IMR-90 (cell line): ENCODE measurements around the gene ROCK2. TPM values are rescaled to one million over a fixed set of nuclear protein-coding genes. Genes with fewer than 3 reads are reported as not detected.

Experiments used
- ATAC-seq: fragments of 200-7000 bp; cut with Tn5 transposase; 2 replicates; pipeline ENCODE4 v1.9.1; 2020; ENCODE audit warnings: low read depth, mild to moderate bottlenecking, moderate library complexity
- BruUV-seq: library from RNA; stranded (reverse); fragments of 400-500 nt; replicated peaks from 2 replicates; lab custom pipeline; 2021; lab: Mats Ljungman, UMichigan
- CTCF ChIA-PET: fragments of 300-600 bp; formaldehyde crosslinking; extraction: SDS; loops from one replicate; lab custom pipeline; 2021; ENCODE audit warnings: antibody characterized with exemption; lab: Yijun Ruan, JAX
- POLR2A ChIA-PET: fragments of 300-600 bp; sonication (Branson Sonifier 250); formaldehyde crosslinking; loops from one replicate; lab custom pipeline; 2022; ENCODE audit warnings: antibody characterized with exemption; ENCODE audit not compliant: unreplicated experiment; lab: Charles Lee
- DNase-seq: peaks from one replicate; pipeline ENCODE4 v3.0.0; 2013
- H2AFZ ChIP-seq: replicated peaks from 2 replicates; pipeline ENCODE3; 2013; ENCODE audit warnings: low read length, mild to moderate bottlenecking; ENCODE audit not compliant: poor library complexity
- H2AK5ac ChIP-seq: 2 replicates; pipeline ENCODE4 v1.6.1; 2013; ENCODE audit warnings: low read depth, low read length, inconsistent platforms
- H2AK9ac ChIP-seq: replicated peaks from 2 replicates; pipeline ENCODE3; 2013; ENCODE audit warnings: mild to moderate bottlenecking, low read depth, low read length, moderate library complexity; ENCODE audit not compliant: poor library complexity
- H2BK120ac ChIP-seq: 2 replicates; pipeline ENCODE4 v1.6.1; 2013; ENCODE audit warnings: low read depth, low read length, inconsistent platforms
- H2BK15ac ChIP-seq: 3 replicates; pipeline ENCODE4 v1.6.1; 2013; ENCODE audit warnings: low read depth, low read length, inconsistent platforms
- H2BK20ac ChIP-seq: 2 replicates; pipeline ENCODE4 v1.6.1; 2013; ENCODE audit warnings: low read depth, mild to moderate bottlenecking, inconsistent platforms, low read length, moderate library complexity
- H2BK5ac ChIP-seq: 2 replicates; pipeline ENCODE4 v1.6.1; 2013; ENCODE audit warnings: mild to moderate bottlenecking, low read depth, low read length, inconsistent platforms; ENCODE audit not compliant: poor library complexity, severe bottlenecking
- H3K14ac ChIP-seq: replicated peaks from 2 replicates; pipeline ENCODE4 v1.6.1; 2013; ENCODE audit warnings: low read depth, low read length, inconsistent platforms
- H3K18ac ChIP-seq: 2 replicates; pipeline ENCODE4 v1.6.1; 2013; ENCODE audit warnings: low read depth, low read length, control low read depth
- H3K23ac ChIP-seq: 2 replicates; pipeline ENCODE4 v1.6.1; 2013; ENCODE audit warnings: low read depth, low read length, inconsistent platforms
- H3K27ac ChIP-seq: 2 replicates; pipeline ENCODE4 v1.5.1; 2013; ENCODE audit warnings: mild to moderate bottlenecking, control low read depth, low read length; ENCODE audit not compliant: insufficient read depth
- H3K27me3 ChIP-seq: 2 replicates; pipeline ENCODE4 v1.6.1; 2013; ENCODE audit warnings: low read length; ENCODE audit not compliant: control insufficient read depth, insufficient read depth
- H3K36me3 ChIP-seq: 2 replicates; pipeline ENCODE4 v1.6.1; 2013; ENCODE audit warnings: low read length, mixed read lengths; ENCODE audit not compliant: control insufficient read depth, insufficient read depth
- H3K4ac ChIP-seq: 2 replicates; pipeline ENCODE4 v1.6.1; 2013; ENCODE audit warnings: low read depth, low read length, inconsistent platforms
- H3K4me1 ChIP-seq: 2 replicates; pipeline ENCODE4 v1.6.1; 2013; ENCODE audit warnings: low read length, mixed read lengths; ENCODE audit not compliant: control insufficient read depth, insufficient read depth
- H3K4me2 ChIP-seq: 2 replicates; pipeline ENCODE4 v1.6.1; 2013; ENCODE audit warnings: low read depth, mild to moderate bottlenecking, control low read depth, low read length, moderate library complexity
- H3K4me3 ChIP-seq: 2 replicates; pipeline ENCODE4 v1.5.1; 2013; ENCODE audit warnings: low read depth, mild to moderate bottlenecking, control low read depth, low read length, moderate library complexity; ENCODE audit not compliant: insufficient read depth
- H3K56ac ChIP-seq: 2 replicates; pipeline ENCODE4 v1.6.1; 2013; ENCODE audit warnings: low read length, inconsistent platforms; ENCODE audit not compliant: insufficient read depth; ENCODE audit errors: extremely low read depth
- H3K79me1 ChIP-seq, 2 experiments: 2 replicates each; pipeline ENCODE4 v1.6.1; 2013; ENCODE audit warnings: low read length in 2 of 2, inconsistent platforms in 1 of 2, low read depth in 1 of 2
- H3K9ac ChIP-seq: 2 replicates; pipeline ENCODE4 v1.6.1; 2013; ENCODE audit warnings: low read depth, low read length, control low read depth
- H3K9me1 ChIP-seq: 2 replicates; pipeline ENCODE4 v1.6.1; 2013; ENCODE audit warnings: low read length, inconsistent platforms; ENCODE audit not compliant: insufficient read depth
- H3K9me3 ChIP-seq: 2 replicates; pipeline ENCODE4 v1.6.1; 2013; ENCODE audit warnings: low read length; ENCODE audit not compliant: control insufficient read depth, insufficient read depth
- H4K20me1 ChIP-seq: 2 replicates; pipeline ENCODE4 v1.6.1; 2013; ENCODE audit warnings: low read length, inconsistent platforms; ENCODE audit not compliant: insufficient read depth
- H4K5ac ChIP-seq: 2 replicates; pipeline ENCODE4 v1.6.1; 2013; ENCODE audit warnings: mild to moderate bottlenecking, low read depth, low read length, control low read depth
- H4K8ac ChIP-seq, 2 experiments: 2 replicates each; pipeline ENCODE4 v1.6.1; 2013; ENCODE audit warnings: low read depth in 2 of 2, low read length in 2 of 2, control low read depth in 1 of 2, inconsistent platforms in 1 of 2
- H4K91ac ChIP-seq: 2 replicates; pipeline ENCODE4 v1.6.1; 2013; ENCODE audit warnings: low read depth, low read length, inconsistent platforms; ENCODE audit not compliant: insufficient read depth
- BHLHE40 ChIP-seq: fragments of 150-350 bp; IDR thresholded peaks from 2 replicates; pipeline ENCODE4 v1.6.1; 2016; ENCODE audit warnings: mild to moderate bottlenecking, low read depth, low read length
- CEBPB ChIP-seq: IDR thresholded peaks from 2 replicates; pipeline ENCODE4 v1.6.1; 2012; ENCODE audit warnings: low read depth, low read length, improper control_type of control experiment
- CHD1 ChIP-seq: IDR thresholded peaks from 2 replicates; pipeline ENCODE4 v1.6.1; 2012; ENCODE audit warnings: low read depth, low read length, improper control_type of control experiment
- FOS ChIP-seq: fragments of 150-350 bp; IDR thresholded peaks from 2 replicates; pipeline ENCODE4 v1.6.1; 2016; ENCODE audit warnings: low read depth, low read length
- MAFK ChIP-seq: IDR thresholded peaks from 2 replicates; pipeline ENCODE4 v1.6.1; 2012; ENCODE audit warnings: low read depth, low read length, improper control_type of control experiment
- MAZ ChIP-seq: IDR thresholded peaks from 2 replicates; pipeline ENCODE4 v1.6.1; 2012; ENCODE audit warnings: low read depth, mild to moderate bottlenecking, low read length, improper control_type of control experiment, moderate library complexity, borderline replicate concordance
- MXI1 ChIP-seq: IDR thresholded peaks from 2 replicates; pipeline ENCODE4 v1.6.1; 2012; ENCODE audit warnings: low read depth, mild to moderate bottlenecking, low read length, moderate library complexity, borderline replicate concordance
- NFE2L2 ChIP-seq: fragments of 150-350 bp; IDR thresholded peaks from 2 replicates; pipeline ENCODE4 v1.6.1; 2016; ENCODE audit warnings: low read depth, mild to moderate bottlenecking, low read length
- POLR2A ChIP-seq: IDR thresholded peaks from 2 replicates; pipeline ENCODE4 v1.6.1; 2012; ENCODE audit warnings: mild to moderate bottlenecking, low read depth, low read length
- RAD21 ChIP-seq: IDR thresholded peaks from 2 replicates; pipeline ENCODE4 v1.6.1; 2012; ENCODE audit warnings: low read length, improper control_type of control experiment
- RCOR1 ChIP-seq: IDR thresholded peaks from 2 replicates; pipeline ENCODE4 v1.6.1; 2012; ENCODE audit warnings: mild to moderate bottlenecking, low read length, improper control_type of control experiment; ENCODE audit not compliant: insufficient replicate concordance
- RFX5 ChIP-seq: IDR thresholded peaks from 2 replicates; pipeline ENCODE4 v1.8.0; 2012; ENCODE audit warnings: low read depth, mild to moderate bottlenecking, low read length, moderate library complexity
- SMC3 ChIP-seq: fragments of 150-350 bp; IDR thresholded peaks from 2 replicates; pipeline ENCODE4 v1.6.1; 2016; ENCODE audit warnings: low read depth, mild to moderate bottlenecking, antibody characterized with exemption, low read length, moderate library complexity
- WGBS, 2 experiments: methylation state at CpG; one replicate each; pipeline versions ENCODE4 v1.1.5 to v1.1.7; 2013; ENCODE audit warnings: missing lambda C conversion rate in 2 of 2; ENCODE audit not compliant: insufficient read length in 1 of 2; ENCODE audit errors: extremely low coverage in 2 of 2; 5-methylcytosine and 5-hydroxymethylcytosine counted together
- dilution Hi-C: fragments of 300-500 bp; cut with HindIII; formaldehyde crosslinking; loops from one replicate; pipeline ENCODE4 v1.14.3; 2018; ENCODE audit warnings: low sequenced_read_pairs; ENCODE audit not compliant: unreplicated experiment
- in situ Hi-C: fragments of 300-500 bp; cut with MboI; formaldehyde crosslinking; loops from 3 replicates; pipeline ENCODE4 v1.14.3; 2019; ENCODE audit warnings: low sequenced_read_pairs, inconsistent platforms, mixed read lengths
- intact Hi-C: fragments of 100-400 bp; cut with micrococcal nuclease; formaldehyde crosslinking; loops from 2 replicates; pipeline ENCODE4 v1.10.0; 2022
- polyA plus RNA-seq, 3 experiments: library from polyadenylated mRNA; depleted of rRNA; stranded (reverse); fragments of >200 nt; gene quantifications; 2 replicates each; pipeline ENCODE4 v1.2.3, GENCODE V29; 2012; ENCODE audit warnings: low replicate concordance in 1 of 3
- total RNA-seq: library from RNA; depleted of rRNA; stranded (reverse); fragments of >200 nt; gene quantifications from 2 replicates; pipeline ENCODE4 v1.2.3, GENCODE V29; 2012
- TF ChIP-seq, protein P1 (sequence below): fragments of 150-350 bp; IDR thresholded peaks from 2 replicates; pipeline ENCODE4 v1.6.1; 2017; ENCODE audit warnings: mild to moderate bottlenecking, antibody characterized with exemption, low read length, low read depth
- TF ChIP-seq, protein P2 (sequence below): conservative IDR thresholded peaks from 2 replicates; pipeline ENCODE4 v1.5.1; 2012; ENCODE audit warnings: mild to moderate bottlenecking, low read depth, low read length, improper control_type of control experiment
- TF ChIP-seq, protein P3 (sequence below): fragments of 150-350 bp; IDR thresholded peaks from 2 replicates; pipeline ENCODE4 v1.6.1; 2016; ENCODE audit warnings: low read depth, mild to moderate bottlenecking, low read length, moderate library complexity, borderline replicate concordance

ROCK2 gene
- total and polyA plus RNA-seq, 2 of the 4 experiments (the other 2 are of a cell fraction) = 9.0 to 28.3 TPM

DNA sequence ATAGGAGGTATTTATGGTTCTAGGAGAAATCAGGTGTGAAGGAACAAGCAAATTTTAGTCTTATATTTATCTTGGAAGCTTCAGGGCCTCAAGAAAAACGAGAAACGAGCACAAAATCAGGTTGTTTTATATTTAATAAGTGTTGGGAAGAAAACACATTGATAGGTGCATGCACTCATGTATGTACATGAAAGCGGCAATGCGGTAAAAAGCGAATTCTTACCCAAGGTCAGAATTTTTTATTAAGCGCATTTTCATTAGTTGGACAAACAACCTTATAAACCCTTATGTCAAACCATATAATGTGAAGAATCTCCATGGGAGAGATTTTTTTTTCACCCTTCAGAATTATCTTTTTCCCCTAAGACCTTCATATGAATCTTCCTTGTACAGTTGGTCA is 163.8 kb downstream of the ROCK2 start:
- Histone ChIP-seq H2AFZ (no peak overlapping the region), H3K56ac (no peak overlapping the region), H2BK15ac (no peak overlapping the region), H2BK5ac (no peak overlapping the region), H2BK20ac (no peak overlapping the region), H3K27me3 (no peaks in the 10 kb centered on the region), H3K9me3 (no peaks in the 10 kb centered on the region), H2AK9ac (no peak overlapping the region), H3K18ac (no peak overlapping the region), H2BK120ac (no peak overlapping the region), H3K4ac (no peak overlapping the region), H3K4me1 (peaks cover 3% of the 10 kb centered on the region; the same call in 1 of the 2 replicates), H3K27ac (no peak overlapping the region), H4K20me1 (peaks cover 3% of the 10 kb centered on the region; the same call in 1 of the 2 replicates), H4K5ac (no peak overlapping the region), H3K23ac (no peak overlapping the region), H3K9ac (no peak overlapping the region), H3K4me3 (no peak overlapping the region), H3K9me1 (no peaks in the 10 kb centered on the region; the same call in 1 of the 2 replicates), H4K91ac (no peak overlapping the region), H3K36me3 (peaks cover 8% of the 10 kb centered on the region), H3K79me1 (peaks cover 2 to 6% of the 10 kb centered on the region in 2 experiments; a peak in 2 of 4 replicates), H4K8ac (no peak overlapping the region), H2AK5ac (no peak overlapping the region), H3K14ac (no peak overlapping the region), H3K4me2 (no peak overlapping the region)
- TF ChIP-seq CEBPB (no peak), MXI1 (no peak), CHD1 (no peak), MAFK (no peak), RCOR1 (no peak), SMC3 (no peak), RAD21 (no peak), BHLHE40 (no peak), RFX5 (no peak), NFE2L2 (no peak), MAZ (no peak), POLR2A (no peak), FOS (no peak)
- TF ChIP-seq, protein P1, sequence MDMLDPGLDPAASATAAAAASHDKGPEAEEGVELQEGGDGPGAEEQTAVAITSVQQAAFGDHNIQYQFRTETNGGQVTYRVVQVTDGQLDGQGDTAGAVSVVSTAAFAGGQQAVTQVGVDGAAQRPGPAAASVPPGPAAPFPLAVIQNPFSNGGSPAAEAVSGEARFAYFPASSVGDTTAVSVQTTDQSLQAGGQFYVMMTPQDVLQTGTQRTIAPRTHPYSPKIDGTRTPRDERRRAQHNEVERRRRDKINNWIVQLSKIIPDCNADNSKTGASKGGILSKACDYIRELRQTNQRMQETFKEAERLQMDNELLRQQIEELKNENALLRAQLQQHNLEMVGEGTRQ = no peak
- TF ChIP-seq, protein P2, sequence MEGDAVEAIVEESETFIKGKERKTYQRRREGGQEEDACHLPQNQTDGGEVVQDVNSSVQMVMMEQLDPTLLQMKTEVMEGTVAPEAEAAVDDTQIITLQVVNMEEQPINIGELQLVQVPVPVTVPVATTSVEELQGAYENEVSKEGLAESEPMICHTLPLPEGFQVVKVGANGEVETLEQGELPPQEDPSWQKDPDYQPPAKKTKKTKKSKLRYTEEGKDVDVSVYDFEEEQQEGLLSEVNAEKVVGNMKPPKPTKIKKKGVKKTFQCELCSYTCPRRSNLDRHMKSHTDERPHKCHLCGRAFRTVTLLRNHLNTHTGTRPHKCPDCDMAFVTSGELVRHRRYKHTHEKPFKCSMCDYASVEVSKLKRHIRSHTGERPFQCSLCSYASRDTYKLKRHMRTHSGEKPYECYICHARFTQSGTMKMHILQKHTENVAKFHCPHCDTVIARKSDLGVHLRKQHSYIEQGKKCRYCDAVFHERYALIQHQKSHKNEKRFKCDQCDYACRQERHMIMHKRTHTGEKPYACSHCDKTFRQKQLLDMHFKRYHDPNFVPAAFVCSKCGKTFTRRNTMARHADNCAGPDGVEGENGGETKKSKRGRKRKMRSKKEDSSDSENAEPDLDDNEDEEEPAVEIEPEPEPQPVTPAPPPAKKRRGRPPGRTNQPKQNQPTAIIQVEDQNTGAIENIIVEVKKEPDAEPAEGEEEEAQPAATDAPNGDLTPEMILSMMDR = no peak
- TF ChIP-seq, protein P3, sequence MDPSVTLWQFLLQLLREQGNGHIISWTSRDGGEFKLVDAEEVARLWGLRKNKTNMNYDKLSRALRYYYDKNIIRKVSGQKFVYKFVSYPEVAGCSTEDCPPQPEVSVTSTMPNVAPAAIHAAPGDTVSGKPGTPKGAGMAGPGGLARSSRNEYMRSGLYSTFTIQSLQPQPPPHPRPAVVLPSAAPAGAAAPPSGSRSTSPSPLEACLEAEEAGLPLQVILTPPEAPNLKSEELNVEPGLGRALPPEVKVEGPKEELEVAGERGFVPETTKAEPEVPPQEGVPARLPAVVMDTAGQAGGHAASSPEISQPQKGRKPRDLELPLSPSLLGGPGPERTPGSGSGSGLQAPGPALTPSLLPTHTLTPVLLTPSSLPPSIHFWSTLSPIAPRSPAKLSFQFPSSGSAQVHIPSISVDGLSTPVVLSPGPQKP = no peak
- DNase-seq (no peak), ATAC-seq (no peak)
- dilution Hi-C loops (no loop called here), intact Hi-C loops (no loop called here), in situ Hi-C loops (no loop called here)
- no TSS peak for BruUV-seq
- 75% methylated on average over 2 of the region's 6 CpGs; no CpG with 5 or more reads in 1 of the 2 experiments for WGBS, 2 experiments
- ChIA-PET CTCF (no interaction called here), POLR2A (no interaction called here)
